IMR-90 (cell line): ENCODE data around the gene DVL3. TPM values are rescaled to one million over a fixed set of nuclear protein-coding genes. Genes with fewer than 3 reads are reported as not detected.

Experiments used
- ATAC-seq: fragments of 200-7000 bp; cut with Tn5 transposase; 2 replicates; pipeline ENCODE4 v1.9.1; 2020; ENCODE audit warnings: low read depth, mild to moderate bottlenecking, moderate library complexity
- BruUV-seq: library from RNA; stranded (reverse); fragments of 400-500 nt; replicated peaks from 2 replicates; lab custom pipeline; 2021; lab: Mats Ljungman, UMichigan
- CTCF ChIA-PET: fragments of 300-600 bp; formaldehyde crosslinking; extraction: SDS; loops from one replicate; lab custom pipeline; 2021; ENCODE audit warnings: antibody characterized with exemption; lab: Yijun Ruan, JAX
- POLR2A ChIA-PET: fragments of 300-600 bp; sonication (Branson Sonifier 250); formaldehyde crosslinking; loops from one replicate; lab custom pipeline; 2022; ENCODE audit warnings: antibody characterized with exemption; ENCODE audit not compliant: unreplicated experiment; lab: Charles Lee
- DNase-seq: peaks from one replicate; pipeline ENCODE4 v3.0.0; 2013
- H2AFZ ChIP-seq: replicated peaks from 2 replicates; pipeline ENCODE3; 2013; ENCODE audit warnings: low read length, mild to moderate bottlenecking; ENCODE audit not compliant: poor library complexity
- H2AK5ac ChIP-seq: 2 replicates; pipeline ENCODE4 v1.6.1; 2013; ENCODE audit warnings: low read depth, low read length, inconsistent platforms
- H2AK9ac ChIP-seq: replicated peaks from 2 replicates; pipeline ENCODE3; 2013; ENCODE audit warnings: mild to moderate bottlenecking, low read depth, low read length, moderate library complexity; ENCODE audit not compliant: poor library complexity
- H2BK120ac ChIP-seq: 2 replicates; pipeline ENCODE4 v1.6.1; 2013; ENCODE audit warnings: low read depth, low read length, inconsistent platforms
- H2BK15ac ChIP-seq: 3 replicates; pipeline ENCODE4 v1.6.1; 2013; ENCODE audit warnings: low read depth, low read length, inconsistent platforms
- H2BK20ac ChIP-seq: 2 replicates; pipeline ENCODE4 v1.6.1; 2013; ENCODE audit warnings: low read depth, mild to moderate bottlenecking, inconsistent platforms, low read length, moderate library complexity
- H2BK5ac ChIP-seq: 2 replicates; pipeline ENCODE4 v1.6.1; 2013; ENCODE audit warnings: mild to moderate bottlenecking, low read depth, low read length, inconsistent platforms; ENCODE audit not compliant: poor library complexity, severe bottlenecking
- H3K14ac ChIP-seq: replicated peaks from 2 replicates; pipeline ENCODE4 v1.6.1; 2013; ENCODE audit warnings: low read depth, low read length, inconsistent platforms
- H3K18ac ChIP-seq: 2 replicates; pipeline ENCODE4 v1.6.1; 2013; ENCODE audit warnings: low read depth, low read length, control low read depth
- H3K23ac ChIP-seq: 2 replicates; pipeline ENCODE4 v1.6.1; 2013; ENCODE audit warnings: low read depth, low read length, inconsistent platforms
- H3K27ac ChIP-seq: 2 replicates; pipeline ENCODE4 v1.5.1; 2013; ENCODE audit warnings: mild to moderate bottlenecking, control low read depth, low read length; ENCODE audit not compliant: insufficient read depth
- H3K27me3 ChIP-seq: 2 replicates; pipeline ENCODE4 v1.6.1; 2013; ENCODE audit warnings: low read length; ENCODE audit not compliant: control insufficient read depth, insufficient read depth
- H3K36me3 ChIP-seq: 2 replicates; pipeline ENCODE4 v1.6.1; 2013; ENCODE audit warnings: low read length, mixed read lengths; ENCODE audit not compliant: control insufficient read depth, insufficient read depth
- H3K4ac ChIP-seq: 2 replicates; pipeline ENCODE4 v1.6.1; 2013; ENCODE audit warnings: low read depth, low read length, inconsistent platforms
- H3K4me1 ChIP-seq: 2 replicates; pipeline ENCODE4 v1.6.1; 2013; ENCODE audit warnings: low read length, mixed read lengths; ENCODE audit not compliant: control insufficient read depth, insufficient read depth
- H3K4me2 ChIP-seq: 2 replicates; pipeline ENCODE4 v1.6.1; 2013; ENCODE audit warnings: low read depth, mild to moderate bottlenecking, control low read depth, low read length, moderate library complexity
- H3K4me3 ChIP-seq: 2 replicates; pipeline ENCODE4 v1.5.1; 2013; ENCODE audit warnings: low read depth, mild to moderate bottlenecking, control low read depth, low read length, moderate library complexity; ENCODE audit not compliant: insufficient read depth
- H3K56ac ChIP-seq: 2 replicates; pipeline ENCODE4 v1.6.1; 2013; ENCODE audit warnings: low read length, inconsistent platforms; ENCODE audit not compliant: insufficient read depth; ENCODE audit errors: extremely low read depth
- H3K79me1 ChIP-seq, 2 experiments: 2 replicates each; pipeline ENCODE4 v1.6.1; 2013; ENCODE audit warnings: low read length in 2 of 2, inconsistent platforms in 1 of 2, low read depth in 1 of 2
- H3K9ac ChIP-seq: 2 replicates; pipeline ENCODE4 v1.6.1; 2013; ENCODE audit warnings: low read depth, low read length, control low read depth
- H3K9me1 ChIP-seq: 2 replicates; pipeline ENCODE4 v1.6.1; 2013; ENCODE audit warnings: low read length, inconsistent platforms; ENCODE audit not compliant: insufficient read depth
- H3K9me3 ChIP-seq: 2 replicates; pipeline ENCODE4 v1.6.1; 2013; ENCODE audit warnings: low read length; ENCODE audit not compliant: control insufficient read depth, insufficient read depth
- H4K20me1 ChIP-seq: 2 replicates; pipeline ENCODE4 v1.6.1; 2013; ENCODE audit warnings: low read length, inconsistent platforms; ENCODE audit not compliant: insufficient read depth
- H4K5ac ChIP-seq: 2 replicates; pipeline ENCODE4 v1.6.1; 2013; ENCODE audit warnings: mild to moderate bottlenecking, low read depth, low read length, control low read depth
- H4K8ac ChIP-seq, 2 experiments: 2 replicates each; pipeline ENCODE4 v1.6.1; 2013; ENCODE audit warnings: low read depth in 2 of 2, low read length in 2 of 2, control low read depth in 1 of 2, inconsistent platforms in 1 of 2
- H4K91ac ChIP-seq: 2 replicates; pipeline ENCODE4 v1.6.1; 2013; ENCODE audit warnings: low read depth, low read length, inconsistent platforms; ENCODE audit not compliant: insufficient read depth
- CEBPB ChIP-seq: IDR thresholded peaks from 2 replicates; pipeline ENCODE4 v1.6.1; 2012; ENCODE audit warnings: low read depth, low read length, improper control_type of control experiment
- CHD1 ChIP-seq: IDR thresholded peaks from 2 replicates; pipeline ENCODE4 v1.6.1; 2012; ENCODE audit warnings: low read depth, low read length, improper control_type of control experiment
- FOS ChIP-seq: fragments of 150-350 bp; IDR thresholded peaks from 2 replicates; pipeline ENCODE4 v1.6.1; 2016; ENCODE audit warnings: low read depth, low read length
- MAFK ChIP-seq: IDR thresholded peaks from 2 replicates; pipeline ENCODE4 v1.6.1; 2012; ENCODE audit warnings: low read depth, low read length, improper control_type of control experiment
- MAZ ChIP-seq: IDR thresholded peaks from 2 replicates; pipeline ENCODE4 v1.6.1; 2012; ENCODE audit warnings: low read depth, mild to moderate bottlenecking, low read length, improper control_type of control experiment, moderate library complexity, borderline replicate concordance
- MXI1 ChIP-seq: IDR thresholded peaks from 2 replicates; pipeline ENCODE4 v1.6.1; 2012; ENCODE audit warnings: low read depth, mild to moderate bottlenecking, low read length, moderate library complexity, borderline replicate concordance
- NFE2L2 ChIP-seq: fragments of 150-350 bp; IDR thresholded peaks from 2 replicates; pipeline ENCODE4 v1.6.1; 2016; ENCODE audit warnings: low read depth, mild to moderate bottlenecking, low read length
- POLR2A ChIP-seq: IDR thresholded peaks from 2 replicates; pipeline ENCODE4 v1.6.1; 2012; ENCODE audit warnings: mild to moderate bottlenecking, low read depth, low read length
- RAD21 ChIP-seq: IDR thresholded peaks from 2 replicates; pipeline ENCODE4 v1.6.1; 2012; ENCODE audit warnings: low read length, improper control_type of control experiment
- RCOR1 ChIP-seq: IDR thresholded peaks from 2 replicates; pipeline ENCODE4 v1.6.1; 2012; ENCODE audit warnings: mild to moderate bottlenecking, low read length, improper control_type of control experiment; ENCODE audit not compliant: insufficient replicate concordance
- RFX5 ChIP-seq: IDR thresholded peaks from 2 replicates; pipeline ENCODE4 v1.8.0; 2012; ENCODE audit warnings: low read depth, mild to moderate bottlenecking, low read length, moderate library complexity
- WGBS, 2 experiments: methylation state at CpG; one replicate each; pipeline versions ENCODE4 v1.1.5 to v1.1.7; 2013; ENCODE audit warnings: missing lambda C conversion rate in 2 of 2; ENCODE audit not compliant: insufficient read length in 1 of 2; ENCODE audit errors: extremely low coverage in 2 of 2; 5-methylcytosine and 5-hydroxymethylcytosine counted together
- dilution Hi-C: fragments of 300-500 bp; cut with HindIII; formaldehyde crosslinking; loops from one replicate; pipeline ENCODE4 v1.14.3; 2018; ENCODE audit warnings: low sequenced_read_pairs; ENCODE audit not compliant: unreplicated experiment
- in situ Hi-C: fragments of 300-500 bp; cut with MboI; formaldehyde crosslinking; loops from 3 replicates; pipeline ENCODE4 v1.14.3; 2019; ENCODE audit warnings: low sequenced_read_pairs, inconsistent platforms, mixed read lengths
- intact Hi-C: fragments of 100-400 bp; cut with micrococcal nuclease; formaldehyde crosslinking; loops from 2 replicates; pipeline ENCODE4 v1.10.0; 2022
- polyA plus RNA-seq, 3 experiments: library from polyadenylated mRNA; depleted of rRNA; stranded (reverse); fragments of >200 nt; gene quantifications; 2 replicates each; pipeline ENCODE4 v1.2.3, GENCODE V29; 2012; ENCODE audit warnings: low replicate concordance in 1 of 3
- total RNA-seq: library from RNA; depleted of rRNA; stranded (reverse); fragments of >200 nt; gene quantifications from 2 replicates; pipeline ENCODE4 v1.2.3, GENCODE V29; 2012
- TF ChIP-seq, protein P1 (sequence below): conservative IDR thresholded peaks from 2 replicates; pipeline ENCODE4 v1.5.1; 2012; ENCODE audit warnings: mild to moderate bottlenecking, low read depth, low read length, improper control_type of control experiment
- TF ChIP-seq, protein P2 (sequence below): fragments of 150-350 bp; IDR thresholded peaks from 2 replicates; pipeline ENCODE4 v1.6.1; 2017; ENCODE audit warnings: mild to moderate bottlenecking, antibody characterized with exemption, low read length, low read depth
- TF ChIP-seq, protein P3 (sequence below): fragments of 150-350 bp; IDR thresholded peaks from 2 replicates; pipeline ENCODE4 v1.6.1; 2016; ENCODE audit warnings: low read depth, mild to moderate bottlenecking, low read length, moderate library complexity, borderline replicate concordance

DVL3 gene
- total and polyA plus RNA-seq, 2 of the 4 experiments (the other 2 are of a cell fraction) = 23.3 to 40.4 TPM

DNA sequence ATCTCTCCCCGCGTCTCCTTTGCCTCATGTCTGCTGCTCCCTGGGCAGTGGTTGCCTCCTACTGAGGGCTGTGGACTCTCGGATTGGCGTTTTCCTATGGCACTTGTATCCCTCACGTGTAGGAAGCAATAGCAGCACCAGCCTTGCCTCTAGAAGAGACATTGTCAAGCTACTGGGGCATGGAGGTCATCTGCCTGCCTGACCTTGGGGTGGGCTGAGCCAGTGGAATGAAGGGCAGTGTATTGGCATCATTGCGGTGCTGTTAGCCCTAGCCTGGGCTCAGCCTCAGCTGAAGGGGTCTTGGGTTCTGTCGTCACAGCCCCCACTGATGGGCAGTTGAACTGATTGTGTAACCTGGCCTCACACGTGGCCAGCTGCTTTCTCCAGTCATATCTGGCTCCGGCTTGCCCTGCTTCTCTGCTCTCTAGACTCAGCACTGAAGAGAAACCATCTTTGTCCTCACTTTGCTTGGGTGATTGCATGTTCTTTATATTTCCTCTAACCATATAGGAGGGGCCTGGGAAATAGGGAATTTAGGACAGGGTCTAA lies 38.9 kb downstream of the DVL3 start:
- Histone ChIP-seq H2BK120ac (no peak overlapping the region), H3K9ac (no peak overlapping the region), H2BK15ac (no peak overlapping the region), H2BK5ac (no peak overlapping the region), H3K18ac (no peak overlapping the region), H3K4me3 (no peak overlapping the region), H3K23ac (no peak overlapping the region), H3K9me3 (no peaks in the 10 kb centered on the region), H2AFZ (no peak overlapping the region), H3K4ac (no peak overlapping the region), H3K9me1 (peaks cover 3% of the 10 kb centered on the region; the same call in 1 of the 2 replicates), H3K36me3 (peaks cover 51% of the 10 kb centered on the region), H3K27ac (no peak overlapping the region), H3K4me2 (no peak overlapping the region), H2AK5ac (no peak overlapping the region), H4K20me1 (0 out of 2 replicates have a peak, but pooled peaks cover 4% of the 10 kb centered on the region), H4K8ac (no peak overlapping the region), H3K14ac (no peak overlapping the region), H3K4me1 (no peaks in the 10 kb centered on the region), H2AK9ac (no peak overlapping the region), H2BK20ac (no peak overlapping the region), H3K56ac (no peak overlapping the region), H3K27me3 (no peaks in the 10 kb centered on the region), H4K5ac (no peak overlapping the region), H4K91ac (no peak overlapping the region), H3K79me1 (peaks cover 16 to 17% of the 10 kb centered on the region in 2 experiments)
- ATAC-seq = no peak
- TF ChIP-seq, protein P1, sequence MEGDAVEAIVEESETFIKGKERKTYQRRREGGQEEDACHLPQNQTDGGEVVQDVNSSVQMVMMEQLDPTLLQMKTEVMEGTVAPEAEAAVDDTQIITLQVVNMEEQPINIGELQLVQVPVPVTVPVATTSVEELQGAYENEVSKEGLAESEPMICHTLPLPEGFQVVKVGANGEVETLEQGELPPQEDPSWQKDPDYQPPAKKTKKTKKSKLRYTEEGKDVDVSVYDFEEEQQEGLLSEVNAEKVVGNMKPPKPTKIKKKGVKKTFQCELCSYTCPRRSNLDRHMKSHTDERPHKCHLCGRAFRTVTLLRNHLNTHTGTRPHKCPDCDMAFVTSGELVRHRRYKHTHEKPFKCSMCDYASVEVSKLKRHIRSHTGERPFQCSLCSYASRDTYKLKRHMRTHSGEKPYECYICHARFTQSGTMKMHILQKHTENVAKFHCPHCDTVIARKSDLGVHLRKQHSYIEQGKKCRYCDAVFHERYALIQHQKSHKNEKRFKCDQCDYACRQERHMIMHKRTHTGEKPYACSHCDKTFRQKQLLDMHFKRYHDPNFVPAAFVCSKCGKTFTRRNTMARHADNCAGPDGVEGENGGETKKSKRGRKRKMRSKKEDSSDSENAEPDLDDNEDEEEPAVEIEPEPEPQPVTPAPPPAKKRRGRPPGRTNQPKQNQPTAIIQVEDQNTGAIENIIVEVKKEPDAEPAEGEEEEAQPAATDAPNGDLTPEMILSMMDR = no peak
- TF ChIP-seq RCOR1 (no peak), CEBPB (no peak), MAZ (no peak), POLR2A (no peak), MXI1 (no peak), FOS (no peak), MAFK (no peak), RAD21 (no peak), NFE2L2 (no peak), CHD1 (no peak), RFX5 (no peak)
- TF ChIP-seq, protein P2, sequence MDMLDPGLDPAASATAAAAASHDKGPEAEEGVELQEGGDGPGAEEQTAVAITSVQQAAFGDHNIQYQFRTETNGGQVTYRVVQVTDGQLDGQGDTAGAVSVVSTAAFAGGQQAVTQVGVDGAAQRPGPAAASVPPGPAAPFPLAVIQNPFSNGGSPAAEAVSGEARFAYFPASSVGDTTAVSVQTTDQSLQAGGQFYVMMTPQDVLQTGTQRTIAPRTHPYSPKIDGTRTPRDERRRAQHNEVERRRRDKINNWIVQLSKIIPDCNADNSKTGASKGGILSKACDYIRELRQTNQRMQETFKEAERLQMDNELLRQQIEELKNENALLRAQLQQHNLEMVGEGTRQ = no peak
- TF ChIP-seq, protein P3, sequence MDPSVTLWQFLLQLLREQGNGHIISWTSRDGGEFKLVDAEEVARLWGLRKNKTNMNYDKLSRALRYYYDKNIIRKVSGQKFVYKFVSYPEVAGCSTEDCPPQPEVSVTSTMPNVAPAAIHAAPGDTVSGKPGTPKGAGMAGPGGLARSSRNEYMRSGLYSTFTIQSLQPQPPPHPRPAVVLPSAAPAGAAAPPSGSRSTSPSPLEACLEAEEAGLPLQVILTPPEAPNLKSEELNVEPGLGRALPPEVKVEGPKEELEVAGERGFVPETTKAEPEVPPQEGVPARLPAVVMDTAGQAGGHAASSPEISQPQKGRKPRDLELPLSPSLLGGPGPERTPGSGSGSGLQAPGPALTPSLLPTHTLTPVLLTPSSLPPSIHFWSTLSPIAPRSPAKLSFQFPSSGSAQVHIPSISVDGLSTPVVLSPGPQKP = no peak
- 88% methylated on average over 2 of the region's 9 CpGs; no CpG with 5 or more reads in 1 of the 2 experiments for WGBS, 2 experiments
- no TSS peak for BruUV-seq
- intact Hi-C loops = no loop called here
- ChIA-PET CTCF (no interaction called here), POLR2A (no interaction called here)
- in situ Hi-C loops = no loop called here
- no peak for DNase-seq
- dilution Hi-C loops = no loop called here
